GM19372 (cell line): ENCODE measurements around the gene RBMS3.
"Not testable (repeated sequence)": the region's sequence is repeated elsewhere in the genome, so short reads cannot be mapped to it uniquely, and the experiment has no call there.

Experiments
- ATAC-seq: cut with Tn5 transposase; IDR thresholded peaks from one replicate; pipeline ENCODE4 v1.9.1; 2021; ENCODE audit warnings: mild to moderate bottlenecking, low read depth, moderate library complexity; ENCODE audit not compliant: unreplicated experiment

RBMS3 gene

DNA sequence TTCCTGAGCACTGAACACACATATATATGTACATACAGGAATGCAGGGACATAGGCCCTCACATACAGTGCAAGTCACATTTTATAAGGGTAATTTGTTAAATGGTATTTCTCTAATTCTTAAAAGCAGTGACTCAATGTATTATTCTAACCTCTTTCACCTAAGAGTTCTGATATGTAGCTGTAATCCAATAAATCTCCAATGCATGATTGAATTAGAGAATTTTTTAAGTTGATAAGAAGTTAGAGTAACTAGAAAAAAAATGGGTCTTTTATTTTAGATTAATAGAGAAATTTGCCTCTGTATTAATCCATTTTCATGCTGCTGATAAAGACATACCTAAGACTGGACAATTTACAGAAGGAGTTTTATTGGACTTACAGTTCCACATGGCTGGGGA is 98.2 kb downstream of the RBMS3 start:
- ATAC-seq = no peak

DNA sequence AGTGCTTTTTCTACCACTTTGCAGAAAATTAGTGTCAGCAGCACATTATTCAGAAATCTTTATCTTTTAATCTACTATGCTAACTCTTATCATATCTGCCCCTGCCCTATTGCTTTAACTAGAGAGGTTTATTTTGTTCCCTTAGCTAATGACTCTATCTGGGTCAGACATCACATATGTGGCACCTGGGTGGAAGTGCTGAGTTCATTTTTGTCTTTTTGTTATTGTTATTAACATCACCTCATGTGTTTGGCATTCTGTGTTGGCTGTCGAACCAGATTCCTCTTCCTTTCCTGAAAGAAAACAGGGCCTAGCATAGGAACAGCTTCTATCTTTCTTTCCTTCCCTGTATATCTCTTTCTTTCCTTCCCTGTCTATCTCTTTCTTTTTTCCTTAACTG is 100.7 kb downstream of the RBMS3 start:
- ATAC-seq = no peak

GRCh38 chr3:29382409-29382808 is 101.5 kb downstream of the RBMS3 start:
- no peak for ATAC-seq

GRCh38 chr3:29382845-29383244 is 102.0 kb downstream of the RBMS3 start:
- no peak for ATAC-seq

GRCh38 chr3:29384640-29385039 is 103.8 kb downstream of the RBMS3 start:
- ATAC-seq = no peak

DNA sequence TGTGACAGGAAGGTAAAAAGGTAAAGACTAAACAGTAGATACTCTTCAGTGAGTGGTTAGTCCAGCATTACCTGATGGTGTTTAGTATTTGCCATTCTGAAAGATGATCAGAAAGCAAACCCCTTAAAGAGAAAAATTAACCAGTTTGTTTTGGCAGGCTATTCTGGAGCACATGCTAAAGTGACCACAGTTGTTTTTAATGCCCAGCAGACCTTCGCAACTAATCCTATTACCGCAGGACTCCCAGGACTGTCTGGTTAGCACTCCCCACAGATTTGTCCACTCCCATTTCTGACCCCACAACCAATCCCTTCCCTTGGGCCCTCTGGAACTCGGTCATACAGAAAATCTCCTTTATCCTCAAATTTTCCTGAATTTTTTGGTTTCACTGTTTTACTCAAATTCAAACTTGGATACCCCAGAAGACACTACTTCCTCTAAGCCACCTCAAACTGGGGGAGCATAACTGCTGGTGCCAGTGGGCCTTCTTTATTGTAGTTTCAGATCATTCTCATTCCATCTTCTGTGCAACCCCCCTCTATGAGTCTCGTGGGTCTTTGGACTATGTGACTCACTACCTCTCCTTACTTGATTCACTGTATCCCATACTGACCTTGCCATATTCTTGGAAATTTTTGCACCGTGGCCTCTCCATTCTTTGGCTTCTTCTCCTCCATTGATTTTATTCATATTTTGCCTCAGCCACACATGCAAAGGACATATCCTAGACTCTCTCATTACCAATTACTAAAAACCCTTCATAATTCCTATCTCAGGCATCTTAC is 104.4 kb downstream of the RBMS3 start:
- no peak for ATAC-seq

DNA sequence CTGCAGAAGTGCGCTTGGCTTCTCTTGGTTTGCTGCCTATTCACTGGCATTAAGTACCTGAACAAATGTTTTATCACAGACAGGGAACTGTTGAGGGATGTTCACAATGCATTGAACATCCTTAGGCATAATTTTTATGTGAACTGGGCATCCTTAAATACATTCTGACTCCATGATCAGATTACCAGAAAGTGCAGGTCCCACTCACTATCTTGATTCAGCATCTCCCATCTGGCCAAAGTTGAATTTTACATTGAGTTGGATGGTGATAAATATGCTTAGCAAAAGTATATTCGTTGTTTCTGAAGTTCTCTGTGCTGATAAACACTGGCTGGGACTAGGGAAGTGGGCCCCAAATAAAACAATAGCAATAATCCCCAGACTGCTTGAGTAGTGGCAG is 108.5 kb downstream of the RBMS3 start:
- ATAC-seq = no peak

DNA sequence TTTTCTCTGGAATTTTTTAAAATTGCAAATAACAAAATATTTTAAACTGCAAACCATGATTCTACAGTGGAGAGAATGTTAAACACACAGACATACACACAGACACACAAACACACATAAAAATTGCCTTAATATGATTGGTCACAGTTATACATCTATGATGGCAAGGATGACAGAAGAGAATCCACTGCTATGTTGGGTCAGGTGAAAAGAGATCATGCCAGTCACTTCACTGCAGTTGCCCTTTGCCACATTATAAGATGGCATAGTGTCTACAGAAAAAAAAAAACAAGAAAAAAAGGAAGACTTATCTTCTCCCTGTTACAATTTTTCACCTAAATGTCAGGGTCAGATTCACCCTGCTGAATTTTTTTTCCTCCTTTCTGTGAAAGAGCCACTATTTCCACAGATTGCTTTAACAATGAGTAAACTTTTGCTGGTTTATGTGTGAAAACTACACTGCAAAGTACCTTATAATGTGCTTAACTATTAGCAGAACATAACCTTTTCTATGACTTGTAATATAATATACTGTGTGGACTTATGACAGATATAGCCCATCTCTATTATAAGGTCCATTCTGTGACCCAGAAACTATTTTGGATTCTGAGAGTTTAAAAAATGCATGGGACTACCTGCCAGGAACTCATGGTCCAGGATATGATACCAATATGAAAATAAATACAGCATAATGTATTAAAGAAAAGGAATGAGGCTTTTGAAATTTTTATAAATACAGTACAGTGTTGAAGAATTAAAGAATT is 111.9 kb downstream of the RBMS3 start:
- ATAC-seq = no peak

DNA sequence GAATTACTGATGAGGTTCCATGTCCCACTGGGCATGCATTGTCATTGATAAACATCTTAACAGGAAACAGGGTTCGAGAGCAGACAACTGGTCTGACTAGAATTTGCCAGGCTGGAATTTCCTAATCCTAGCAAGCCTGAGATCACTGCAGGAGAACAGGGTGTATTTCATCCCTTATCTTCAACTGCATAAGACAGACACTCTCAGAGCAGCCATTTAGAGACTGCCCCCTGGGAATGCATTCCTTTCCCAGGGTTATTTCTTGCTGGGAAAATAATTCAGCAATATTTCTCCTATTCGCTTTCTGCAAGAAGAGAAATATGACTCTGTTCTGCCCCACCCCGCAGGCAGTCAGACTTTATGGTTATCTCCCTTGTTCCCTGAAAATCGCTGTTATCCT is 113.1 kb downstream of the RBMS3 start:
- not testable (repeated sequence) for ATAC-seq

DNA sequence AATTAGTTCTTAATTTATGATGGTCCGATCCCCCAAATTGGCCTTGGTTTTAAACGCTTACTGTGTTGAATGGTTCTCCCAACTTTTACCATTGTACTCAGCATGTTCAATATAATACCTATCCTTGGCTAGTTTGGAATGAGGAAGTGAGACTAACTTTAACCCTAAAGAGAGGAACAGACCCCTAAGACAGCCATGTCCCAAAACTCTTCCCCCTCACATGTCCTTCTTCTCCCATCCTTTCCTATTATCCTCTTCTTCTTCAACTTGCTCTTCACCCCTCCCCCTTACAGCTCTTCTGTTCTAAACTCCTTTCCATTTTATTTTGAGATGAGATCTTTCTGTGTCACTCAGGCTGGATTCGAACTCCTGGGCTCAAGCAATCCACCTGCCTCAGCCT is 116.5 kb downstream of the RBMS3 start:
- ATAC-seq = no peak

DNA sequence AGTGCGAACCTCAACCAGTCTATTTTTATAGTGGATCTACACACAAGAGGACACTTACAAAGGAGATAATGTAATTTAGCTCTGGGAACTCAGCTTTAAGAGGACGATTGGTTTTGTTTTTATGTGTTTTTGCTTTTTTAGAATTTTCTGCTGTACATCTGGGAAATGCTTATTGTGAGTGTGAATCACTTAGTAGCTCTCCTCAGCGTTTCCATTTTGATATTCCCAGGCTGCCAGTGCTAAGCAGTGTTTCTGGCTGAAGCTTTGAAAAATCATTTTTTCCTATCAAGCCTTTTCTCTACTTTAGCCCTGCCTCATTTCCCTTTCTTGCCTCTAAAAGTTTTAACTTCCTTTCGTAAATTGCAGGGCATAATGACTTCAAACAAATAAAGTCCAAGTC is 117.9 kb downstream of the RBMS3 start:
- no peak for ATAC-seq

DNA sequence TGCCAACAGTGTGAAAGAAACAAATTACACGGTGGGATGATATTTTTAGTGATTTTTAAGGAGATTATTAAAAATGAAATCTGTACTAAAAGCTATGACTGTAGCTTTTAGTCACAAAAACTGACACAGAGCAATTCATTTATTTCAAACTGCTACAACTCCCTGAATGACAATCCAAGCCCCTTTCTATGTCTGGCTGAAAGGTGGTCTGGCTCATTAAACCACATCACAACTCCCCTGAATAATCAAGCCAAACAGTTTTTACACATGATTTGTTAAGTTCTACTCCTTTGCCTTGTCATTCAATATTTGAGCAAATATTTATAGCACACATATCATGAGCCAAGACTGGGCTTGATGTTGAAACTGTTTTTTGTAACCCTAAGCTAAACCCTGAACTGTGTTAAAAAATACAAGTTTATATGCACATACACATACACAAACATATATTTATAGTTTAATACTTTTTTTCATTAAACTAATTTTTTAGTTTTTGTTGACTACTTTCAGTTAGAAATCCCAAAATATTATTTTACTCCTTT is 125.5 kb downstream of the RBMS3 start:
- no peak for ATAC-seq

DNA sequence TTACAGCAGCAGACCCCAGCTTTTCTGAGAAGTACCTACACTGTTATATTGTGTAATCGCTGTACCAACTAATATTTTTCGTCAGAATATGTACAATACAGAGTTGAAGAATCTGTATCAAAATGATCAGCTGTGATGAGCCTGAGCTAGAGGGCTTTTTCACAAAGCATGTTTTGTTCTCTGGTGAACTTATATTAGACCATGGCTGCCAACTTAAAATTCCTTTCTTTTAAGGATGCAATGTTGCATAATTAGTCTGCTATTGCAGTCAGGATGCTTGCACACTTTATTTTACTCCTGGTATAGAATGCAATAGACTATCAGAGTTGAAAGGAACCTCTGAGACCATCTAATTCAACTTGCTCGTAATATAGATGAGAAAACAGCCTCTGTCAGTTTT is 127.8 kb downstream of the RBMS3 start:
- ATAC-seq = no peak

DNA sequence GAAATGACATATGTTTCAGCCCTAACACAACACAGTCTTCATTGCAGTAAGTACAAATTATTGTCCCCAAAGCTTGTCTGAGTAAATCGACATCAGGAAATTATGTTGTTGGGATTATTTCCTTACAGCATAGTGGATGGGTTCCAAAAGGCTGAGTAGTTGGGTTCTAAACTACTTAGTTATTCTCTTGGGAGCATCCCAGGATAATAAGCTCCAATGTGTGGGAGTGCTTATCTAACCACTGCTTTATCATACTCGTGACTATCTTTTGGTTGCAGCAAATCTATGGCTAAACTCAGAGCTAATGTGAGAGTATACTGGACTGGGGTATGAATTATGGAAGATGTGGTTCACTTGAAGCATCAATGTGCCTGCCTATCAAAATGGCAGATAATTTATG is 128.5 kb downstream of the RBMS3 start:
- ATAC-seq = no peak

DNA sequence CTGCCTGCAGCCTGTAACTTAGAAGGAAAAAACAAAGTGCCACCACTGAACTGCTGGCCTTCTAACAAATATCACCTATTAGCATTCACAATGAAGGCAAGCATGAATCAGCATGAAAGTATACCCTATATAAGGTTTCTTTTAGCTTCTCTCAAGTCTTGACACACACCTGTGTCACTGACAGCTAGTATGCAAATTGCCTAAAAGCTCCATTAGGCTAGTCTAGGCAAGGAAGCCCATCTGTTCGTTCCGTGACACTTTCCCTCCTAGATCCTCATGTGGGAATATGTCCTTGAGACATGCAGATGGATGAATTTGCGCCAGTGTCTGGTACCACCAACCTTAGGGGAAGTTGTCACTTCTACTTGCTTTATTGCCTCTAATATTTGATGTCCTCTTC is 129.3 kb downstream of the RBMS3 start:
- ATAC-seq = no peak

DNA sequence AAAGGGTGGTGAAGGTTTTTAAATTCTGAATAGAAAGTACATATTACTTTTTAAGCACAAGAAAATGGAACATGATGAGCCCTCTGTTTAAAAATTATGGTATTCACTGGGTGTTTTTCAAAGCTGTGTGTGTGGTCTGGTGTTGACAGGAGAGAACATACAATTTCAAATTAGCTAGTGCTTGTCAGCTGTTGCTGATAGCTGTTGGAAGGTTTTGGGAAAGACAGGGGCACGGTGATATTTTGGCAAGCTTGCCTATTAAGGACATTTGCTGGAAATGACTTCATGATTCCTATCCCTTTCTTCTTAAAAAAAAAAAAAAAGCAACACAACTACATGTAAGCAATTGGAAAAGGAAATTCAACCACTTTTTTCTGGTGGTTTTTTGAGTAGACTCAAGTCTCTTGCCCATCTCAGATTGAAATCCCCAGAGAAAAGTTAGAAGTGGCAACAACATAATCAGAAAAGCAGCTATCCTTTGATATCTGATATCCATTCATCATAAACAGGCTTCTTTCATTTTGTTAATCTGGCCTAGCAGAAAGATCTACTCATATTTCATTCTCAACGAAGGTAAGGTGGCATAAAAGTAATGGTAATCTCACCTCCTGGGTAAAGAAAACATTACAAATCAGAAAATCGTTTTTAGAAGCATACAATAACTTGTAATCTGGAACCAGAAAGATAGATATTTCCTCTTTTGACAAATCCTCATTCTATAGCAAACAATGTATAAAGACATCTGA is 130.0 kb downstream of the RBMS3 start:
- no peak for ATAC-seq

DNA sequence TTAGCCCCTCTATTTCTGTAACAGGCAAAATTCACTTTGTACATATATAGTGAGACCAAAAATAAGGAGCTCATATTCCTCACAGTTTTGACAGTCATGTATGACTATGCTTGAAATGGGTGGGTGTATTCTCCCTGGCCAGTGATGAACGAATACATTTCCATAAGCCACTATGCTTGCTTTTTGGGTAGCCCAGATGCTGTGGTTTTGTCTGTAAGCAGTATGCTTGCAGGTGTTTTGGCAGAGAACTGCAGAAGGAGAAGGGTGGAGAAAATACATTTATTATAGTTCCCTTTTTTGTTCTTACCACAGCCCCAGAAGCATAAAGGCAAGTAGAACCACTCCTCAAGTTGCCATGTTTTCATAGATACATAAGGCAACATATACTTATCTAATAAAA is 131.2 kb downstream of the RBMS3 start:
- no peak for ATAC-seq

- no peak for ATAC-seq
Observed at GRCh38 chr3:29414468-29415224, 133.8 kb downstream of the RBMS3 start.

GRCh38 chr3:29415482-29416223 is 134.8 kb downstream of the RBMS3 start:
- ATAC-seq = no peak

DNA sequence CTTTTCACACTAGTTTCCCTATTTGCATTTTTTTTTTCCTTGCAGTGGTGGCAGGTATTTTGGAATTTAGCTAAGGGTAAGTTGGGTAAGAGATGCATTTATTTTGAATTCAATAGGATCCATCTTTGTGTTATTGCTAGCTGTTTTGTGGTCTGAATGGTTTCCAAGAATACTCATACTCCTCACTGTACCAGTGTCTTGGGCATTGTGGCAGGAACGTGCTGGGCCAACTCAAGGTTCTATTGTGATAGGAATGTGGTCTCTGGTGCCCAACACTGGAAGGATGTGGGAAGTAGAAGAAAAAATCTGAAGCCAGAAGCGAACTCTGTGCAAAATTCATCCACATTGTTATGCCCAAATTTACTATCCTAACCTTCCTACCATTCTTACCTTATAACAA is 135.6 kb downstream of the RBMS3 start:
- ATAC-seq = no peak
